ENCODE data around the gene UBA5. TPM values are rescaled to one million over a fixed set of nuclear protein-coding genes. Genes with fewer than 3 reads are reported as not detected.

UBA5 gene
- total and polyA plus RNA-seq, 4 donors: 15.3 to 51.9 (median 36.0) TPM

GRCh38 chr3:132726341-132726823 lies 66.3 kb downstream of the UBA5 start (continued):
- no peak for TF ChIP-seq REST (IDR thresholded peaks at IDR 0.05)

Other genes starting within 250 kb of the UBA5 start
- gene DNAJC13, start 242.8 kb upstream of the UBA5 start, total RNA-seq: 10 to 100 TPM; 22.6 to 22.8 TPM
- 1 to 10 TPM; 6.3 to 8.2 TPM for gene DNAJC13, start 242.8 kb upstream of the UBA5 start, polyA plus RNA-seq
- under 1 TPM; 0.25 to 0.37 TPM for gene ACKR4, start 63.1 kb upstream of the UBA5 start, total RNA-seq
- under 1 TPM; 0.21 to 0.71 TPM for gene ACKR4, start 63.1 kb upstream of the UBA5 start, polyA plus RNA-seq
- gene ACAD11, start 520 bp upstream of the UBA5 start, total RNA-seq: 100 to 1,000 TPM in 1 of 2 donors, 10 to 100 TPM in 1; 57.1 to 357 TPM
- gene ACAD11, start 520 bp upstream of the UBA5 start, polyA plus RNA-seq: 10 to 100 TPM; 52.2 to 74.1 TPM
- 10 to 100 TPM in 1 of 2 donors, 1 to 10 TPM in 1; 8.9 to 19.7 TPM for gene NPHP3, start 62.1 kb downstream of the UBA5 start, total RNA-seq
- gene NPHP3, start 62.1 kb downstream of the UBA5 start, polyA plus RNA-seq: 1 to 10 TPM; 3.0 to 3.8 TPM

Measured in liver (tissue), 5 donors.